BE2C (cell line): Measurements from ENCODE around the gene ORC2.
"Not testable (repeated sequence)": the region's sequence is repeated elsewhere in the genome, so short reads cannot be mapped to it uniquely, and the experiment has no call there.

Experiments used
- DNase-seq: peaks from one replicate; pipeline ENCODE4 v3.0.0-alpha.2; 2020
- H3K27me3 ChIP-seq: fragments of 250-450 bp; sonication (Bioruptor Pico); 2 replicates; pipeline ENCODE4 v1.5.1; 2020; ENCODE audit warnings: mild to moderate bottlenecking
- H3K36me3 ChIP-seq: fragments of 250-450 bp; sonication (Bioruptor Pico); 2 replicates; pipeline ENCODE4 v1.5.1; 2020; ENCODE audit warnings: mild to moderate bottlenecking
- H3K4me1 ChIP-seq: fragments of 250-450 bp; sonication (Bioruptor Pico); 2 replicates; pipeline ENCODE4 v1.5.1; 2020
- H3K4me3 ChIP-seq: 2 replicates; pipeline ENCODE4 v1.5.1; 2011; ENCODE audit warnings: low read depth, low read length
- H3K9me3 ChIP-seq: fragments of 250-450 bp; sonication (Bioruptor Pico); 2 replicates; pipeline ENCODE4 v1.5.1; 2020
- TF ChIP-seq, protein P1 (sequence below): IDR thresholded peaks from 2 replicates; pipeline ENCODE4 v1.5.1; 2012; ENCODE audit warnings: mild to moderate bottlenecking, low read depth, low read length

Gene ORC2

DNA sequence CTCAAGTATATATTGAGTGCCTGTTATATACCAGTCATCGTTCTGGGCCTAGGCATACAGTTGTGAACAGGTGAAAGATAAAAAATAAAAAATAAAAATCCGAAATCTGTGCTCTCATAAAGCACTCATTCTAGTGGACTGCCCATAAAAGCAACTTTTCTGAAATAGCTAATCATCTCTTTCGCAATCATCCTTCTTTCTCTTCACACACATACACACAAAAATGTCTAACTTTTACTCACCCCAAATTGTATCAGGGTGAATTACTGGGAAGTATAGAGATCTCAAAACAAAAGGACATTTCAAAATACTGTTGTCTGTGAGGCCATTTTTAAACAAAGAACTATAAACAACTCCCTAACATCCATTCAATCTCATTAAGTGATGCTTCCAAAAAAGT is 29.6 kb upstream of the ORC2 start:
- Histone ChIP-seq H3K27me3 (no peaks in the 10 kb centered on the region), H3K4me1 (no peaks in the 10 kb centered on the region; the same call in 1 of the 2 replicates), H3K36me3 (peaks cover 10% of the 10 kb centered on the region), H3K9me3 (no peaks in the 10 kb centered on the region), H3K4me3 (no peak overlapping the region)
- TF ChIP-seq, protein P1, sequence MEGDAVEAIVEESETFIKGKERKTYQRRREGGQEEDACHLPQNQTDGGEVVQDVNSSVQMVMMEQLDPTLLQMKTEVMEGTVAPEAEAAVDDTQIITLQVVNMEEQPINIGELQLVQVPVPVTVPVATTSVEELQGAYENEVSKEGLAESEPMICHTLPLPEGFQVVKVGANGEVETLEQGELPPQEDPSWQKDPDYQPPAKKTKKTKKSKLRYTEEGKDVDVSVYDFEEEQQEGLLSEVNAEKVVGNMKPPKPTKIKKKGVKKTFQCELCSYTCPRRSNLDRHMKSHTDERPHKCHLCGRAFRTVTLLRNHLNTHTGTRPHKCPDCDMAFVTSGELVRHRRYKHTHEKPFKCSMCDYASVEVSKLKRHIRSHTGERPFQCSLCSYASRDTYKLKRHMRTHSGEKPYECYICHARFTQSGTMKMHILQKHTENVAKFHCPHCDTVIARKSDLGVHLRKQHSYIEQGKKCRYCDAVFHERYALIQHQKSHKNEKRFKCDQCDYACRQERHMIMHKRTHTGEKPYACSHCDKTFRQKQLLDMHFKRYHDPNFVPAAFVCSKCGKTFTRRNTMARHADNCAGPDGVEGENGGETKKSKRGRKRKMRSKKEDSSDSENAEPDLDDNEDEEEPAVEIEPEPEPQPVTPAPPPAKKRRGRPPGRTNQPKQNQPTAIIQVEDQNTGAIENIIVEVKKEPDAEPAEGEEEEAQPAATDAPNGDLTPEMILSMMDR = no peak
- DNase-seq = no peak

DNA sequence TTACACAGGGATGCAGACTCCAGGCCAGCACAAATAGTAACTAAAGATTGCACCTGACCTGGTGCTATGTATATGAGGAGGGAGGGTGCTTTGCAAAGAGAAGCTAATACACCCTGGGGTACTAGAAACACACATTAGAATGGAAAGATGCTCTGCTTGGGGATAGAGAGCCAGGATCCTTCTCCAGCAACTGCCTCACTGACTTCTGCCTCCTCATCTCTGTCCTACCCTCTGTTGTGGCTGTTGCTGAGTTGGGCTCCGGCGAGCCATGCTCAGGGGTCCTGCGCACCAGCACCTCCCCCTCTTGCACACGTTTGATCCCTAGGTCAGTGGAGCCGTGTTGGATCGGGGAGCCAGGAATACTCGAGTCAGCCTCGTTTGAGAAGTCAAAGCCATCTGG is 23.7 kb upstream of the ORC2 start:
- Histone ChIP-seq H3K9me3 (no peaks in the 10 kb centered on the region), H3K4me3 (no peak overlapping the region), H3K4me1 (no peaks in the 10 kb centered on the region), H3K36me3 (peaks cover 5% of the 10 kb centered on the region), H3K27me3 (no peaks in the 10 kb centered on the region)
- DNase-seq = no peak
- TF ChIP-seq, protein P1 = no peak

DNA sequence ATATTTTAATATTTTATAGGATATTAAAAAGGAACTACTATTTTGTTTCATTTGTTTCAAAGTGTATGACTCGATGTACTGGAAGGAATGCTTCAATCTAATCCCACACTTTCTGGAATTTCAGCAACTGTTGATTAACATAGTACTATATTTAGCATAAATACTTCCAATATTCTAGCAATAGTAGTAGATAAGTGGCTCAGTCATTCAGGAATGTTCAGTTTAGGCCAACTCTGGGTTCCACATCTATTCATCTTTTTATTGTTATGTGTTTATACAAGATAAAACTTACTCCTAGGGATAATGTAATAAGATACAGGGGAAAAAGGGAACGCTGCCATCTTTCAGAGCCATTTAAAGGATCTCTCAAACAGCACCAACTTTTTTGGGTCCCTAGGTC is 22.3 kb upstream of the ORC2 start:
- H3K36me3 ChIP-seq = peaks cover 5% of the 10 kb centered on the region
- TF ChIP-seq, protein P1 = no peak

DNA sequence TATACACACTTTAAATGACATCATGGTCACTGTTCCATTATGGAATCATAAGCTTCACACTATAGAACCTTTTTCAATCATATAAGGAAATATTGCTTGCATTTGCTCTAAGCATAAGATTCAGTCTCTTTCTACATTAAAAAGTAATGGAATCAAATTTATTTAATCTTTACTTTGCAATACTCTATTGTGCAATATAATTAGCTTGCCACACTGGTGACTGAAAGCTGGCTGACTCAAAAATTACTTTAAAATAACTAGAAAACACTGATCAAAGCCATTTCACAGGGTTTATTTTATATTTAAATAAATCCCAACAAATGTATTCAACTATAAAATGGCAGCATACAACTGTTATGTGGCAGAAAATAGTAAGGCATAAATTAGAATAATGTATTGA is 13.2 kb upstream of the ORC2 start:
- Histone ChIP-seq H3K27me3 (no peaks in the 10 kb centered on the region), H3K9me3 (no peaks in the 10 kb centered on the region), H3K36me3 (no peaks in the 10 kb centered on the region), H3K4me1 (peaks cover 6% of the 10 kb centered on the region), H3K4me3 (no peak overlapping the region)
- DNase-seq = no peak
- TF ChIP-seq, protein P1 = no peak

More for the DNA sequence above, 22.3 kb upstream of the ORC2 start:
- no peak overlapping the region for H3K4me3 ChIP-seq
- DNase-seq = no peak
- H3K9me3 ChIP-seq = no peaks in the 10 kb centered on the region
- no peaks in the 10 kb centered on the region for H3K4me1 ChIP-seq
- no peaks in the 10 kb centered on the region for H3K27me3 ChIP-seq

DNA sequence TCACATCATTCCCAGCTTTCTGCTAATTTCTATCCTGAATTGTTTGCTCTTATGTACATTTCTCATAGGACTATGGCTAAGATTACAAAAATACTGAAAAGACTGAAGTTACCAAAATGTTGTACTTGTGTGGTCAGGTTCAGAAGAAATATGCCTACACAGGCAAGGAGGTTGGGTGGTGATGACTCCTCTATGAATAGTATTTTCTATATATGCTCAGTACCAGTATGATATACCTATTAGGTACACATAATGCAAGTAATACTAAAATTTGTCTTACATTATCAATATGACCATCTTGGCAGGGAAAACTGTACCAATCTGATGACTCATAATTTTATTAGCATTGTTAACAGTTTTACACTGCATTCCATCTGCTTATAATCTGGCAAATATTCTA is 12.2 kb upstream of the ORC2 start:
- no peak for DNase-seq

DNA sequence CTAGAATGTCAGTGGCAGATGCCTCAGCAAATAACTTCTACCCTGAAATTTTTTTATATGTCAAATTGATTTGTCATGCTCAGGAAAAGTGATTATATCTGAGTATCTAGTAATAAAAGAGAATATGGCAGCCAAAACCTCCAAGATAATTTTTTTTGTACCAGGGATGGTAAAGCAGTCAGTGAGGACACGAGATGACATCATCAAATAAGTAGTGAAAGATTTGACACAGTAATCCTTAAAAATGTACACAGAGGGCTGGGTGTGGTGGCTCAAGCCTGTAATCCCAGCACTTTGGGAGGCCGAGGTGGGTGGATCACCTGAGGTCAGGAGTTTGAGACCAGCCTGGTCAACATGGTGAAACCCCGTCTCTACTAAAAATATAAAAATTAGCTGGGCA is 6.6 kb upstream of the ORC2 start:
- not testable (repeated sequence) for H3K9me3 ChIP-seq, H3K4me3 ChIP-seq, H3K27me3 ChIP-seq, DNase-seq, H3K4me1 ChIP-seq, H3K36me3 ChIP-seq

More for the DNA sequence above, 12.2 kb upstream of the ORC2 start:
- H3K4me1 ChIP-seq = peaks cover 6% of the 10 kb centered on the region
- H3K36me3 ChIP-seq = no peaks in the 10 kb centered on the region
- H3K4me3 ChIP-seq = no peak overlapping the region
- TF ChIP-seq, protein P1 = no peak
- no peaks in the 10 kb centered on the region for H3K27me3 ChIP-seq
- no peaks in the 10 kb centered on the region for H3K9me3 ChIP-seq

DNA sequence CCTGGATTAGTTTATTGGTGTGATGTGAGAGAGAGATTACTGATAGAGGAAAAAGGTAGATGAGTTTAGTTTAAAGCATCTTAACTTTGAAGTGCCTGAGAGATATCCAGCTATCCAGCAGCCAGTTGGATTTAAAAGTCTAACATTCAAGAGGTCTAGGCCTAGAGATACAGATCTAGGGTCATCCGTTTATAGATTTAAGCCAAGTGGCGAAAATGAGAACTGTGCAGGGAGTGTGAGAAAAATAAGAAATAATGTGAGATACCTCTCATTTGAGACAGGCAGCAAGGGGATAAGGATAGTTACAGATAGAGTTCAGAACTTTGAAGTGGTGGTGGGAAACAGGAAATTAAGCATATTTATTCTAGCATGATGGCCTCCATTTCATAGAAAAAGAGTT is 5.3 kb upstream of the ORC2 start:
- Histone ChIP-seq H3K36me3 (no peaks in the 10 kb centered on the region), H3K4me1 (peaks cover 7% of the 10 kb centered on the region), H3K9me3 (no peaks in the 10 kb centered on the region), H3K4me3 (no peak overlapping the region), H3K27me3 (no peaks in the 10 kb centered on the region)
- no peak for DNase-seq
- TF ChIP-seq, protein P1 = no peak
